ENCODE data around the gene FBLIM1.

The FBLIM1 gene

DNA sequence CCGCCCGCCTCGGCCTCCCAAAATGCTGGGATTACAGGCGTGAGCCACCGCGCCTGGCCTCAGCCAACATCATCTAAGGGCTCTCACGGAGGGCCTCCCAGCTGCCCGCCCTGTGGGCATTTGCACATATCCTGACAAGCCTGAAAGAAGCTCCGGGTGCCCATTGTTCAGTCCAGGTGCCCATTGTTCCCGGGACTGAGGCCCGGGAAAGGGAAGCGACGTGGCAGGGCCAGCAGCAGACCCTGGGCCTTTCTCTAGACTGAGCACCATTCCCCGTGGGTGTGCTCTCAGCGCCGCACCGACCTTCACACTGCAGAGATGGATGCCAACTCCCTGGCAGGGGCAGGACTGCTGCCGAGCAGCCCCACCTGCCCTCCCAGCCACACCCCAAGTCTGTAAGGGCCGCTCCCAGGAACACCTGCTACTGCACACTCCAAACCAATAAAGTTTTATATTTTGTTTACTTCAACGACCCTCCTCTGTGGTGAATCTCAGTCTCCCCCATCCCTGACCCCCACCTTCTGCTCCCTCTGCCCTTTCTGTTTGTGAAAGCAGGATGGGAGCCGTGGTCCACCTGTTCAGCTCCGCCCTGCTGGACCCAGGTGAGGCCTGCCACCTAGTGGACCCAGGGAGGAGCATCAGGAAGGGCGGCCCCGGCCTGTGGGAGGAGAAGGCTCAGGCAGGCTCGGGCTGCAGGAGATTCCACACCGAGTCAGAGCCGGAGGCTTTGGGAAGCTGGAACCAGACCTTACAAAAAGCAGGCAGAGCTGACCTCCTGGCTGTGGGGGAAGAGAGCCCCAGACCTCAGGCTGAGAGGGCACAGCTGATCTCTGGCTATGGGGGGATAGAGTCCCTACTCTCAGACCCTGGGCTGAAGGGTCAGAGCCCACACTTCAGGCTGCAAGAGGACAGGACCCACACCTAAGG lies 17.4 kb upstream of the FBLIM1 start:
- no peaks in the 10 kb centered on the region for H3K27me3 ChIP-seq (ENCODE audit: control insufficient read depth, insufficient read depth, low read length)
- H3K9ac ChIP-seq (ENCODE audit: low read length) = peak overlapping the region; percentile 3
- H3K4me3 ChIP-seq (ENCODE audit: low read length) = no peak overlapping the region
- H3K9me3 ChIP-seq (ENCODE audit: control insufficient read depth, low read length) = no peaks in the 10 kb centered on the region
- H3K36me3 ChIP-seq (ENCODE audit: control insufficient read depth, insufficient read depth, low read length) = no peaks in the 10 kb centered on the region
- H3K4me1 ChIP-seq (ENCODE audit: control insufficient read depth, insufficient read depth, low read length) = peaks cover 38% of the 10 kb centered on the region

DNA sequence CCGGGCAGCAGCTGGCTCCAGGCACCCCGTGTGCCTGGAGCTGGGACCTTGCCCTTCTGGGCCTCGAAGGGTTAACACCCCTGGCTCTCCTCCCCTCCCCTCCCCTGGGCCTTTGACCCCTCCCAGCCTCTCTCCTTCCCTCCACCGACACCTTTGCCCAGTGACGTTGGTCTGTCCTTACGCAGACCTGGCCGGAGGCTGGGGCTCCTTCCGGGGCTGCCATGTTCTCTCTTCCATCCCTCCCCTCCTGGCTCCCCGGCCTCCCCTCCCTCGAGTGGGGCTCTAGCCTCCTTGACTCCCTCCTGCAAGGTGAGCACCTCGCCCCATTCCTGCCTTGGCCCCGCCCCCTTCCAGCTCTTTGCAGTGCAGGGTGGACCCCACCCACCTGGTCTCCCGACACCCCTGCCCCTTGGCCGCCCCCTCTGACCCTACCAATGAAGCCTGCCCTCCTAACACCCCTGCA lies 16.2 kb upstream of the FBLIM1 start, which contains the start of gene TMEM82:
TSS of gene TMEM82 (plus strand) at position 161 of the 463 bp plus-strand sequence. CDS start at position 222, 61 bp downstream.
- H3K27me3 ChIP-seq (ENCODE audit: control insufficient read depth, insufficient read depth, low read length) = no peaks in the 10 kb centered on the region
- H3K36me3 ChIP-seq (ENCODE audit: control insufficient read depth, insufficient read depth, low read length) = no peaks in the 10 kb centered on the region
- peak within 1 kb of the TSS; percentile 22 for H3K9ac ChIP-seq (ENCODE audit: low read length)
- no peak within 1 kb of the TSS for H3K4me3 ChIP-seq (ENCODE audit: low read length)
- H3K9me3 ChIP-seq (ENCODE audit: control insufficient read depth, low read length) = no peaks in the 10 kb centered on the region
- H3K4me1 ChIP-seq (ENCODE audit: control insufficient read depth, insufficient read depth, low read length) = peaks cover 26% of the 10 kb centered on the region

DNA sequence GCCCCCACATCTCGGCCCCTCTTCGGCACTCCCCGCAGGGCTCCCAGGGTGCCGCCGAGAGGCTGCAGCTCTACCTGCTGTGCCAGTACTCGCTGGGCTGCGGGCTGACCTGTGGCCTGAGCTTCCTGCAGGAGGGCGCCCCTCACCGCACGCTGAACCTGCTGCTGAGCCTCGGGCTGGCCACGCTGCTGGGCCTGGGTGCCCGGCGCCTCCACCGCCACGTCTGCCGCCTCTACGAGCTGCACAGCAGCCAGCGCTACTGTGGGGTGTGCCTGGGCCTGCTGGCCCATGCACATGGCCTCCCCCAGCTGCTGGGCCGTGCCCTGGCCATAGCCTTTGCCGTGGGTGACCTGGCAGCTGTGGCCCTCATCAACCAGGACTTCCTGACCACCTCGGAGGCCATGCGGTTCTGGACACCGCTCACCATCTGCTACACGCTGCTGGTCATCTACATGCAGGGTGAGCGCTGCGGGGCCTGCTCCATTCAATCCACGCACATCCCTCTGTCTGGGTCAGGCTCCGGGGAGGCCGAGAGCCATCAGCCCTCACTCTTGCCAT lies 14.4 kb upstream of the FBLIM1 start:
- H3K4me1 ChIP-seq (ENCODE audit: control insufficient read depth, insufficient read depth, low read length) = peaks cover 20% of the 10 kb centered on the region
- no peaks in the 10 kb centered on the region for H3K9me3 ChIP-seq (ENCODE audit: control insufficient read depth, low read length)
- H3K9ac ChIP-seq (ENCODE audit: low read length) = no peak overlapping the region
- H3K36me3 ChIP-seq (ENCODE audit: control insufficient read depth, insufficient read depth, low read length) = no peaks in the 10 kb centered on the region
- no peaks in the 10 kb centered on the region for H3K27me3 ChIP-seq (ENCODE audit: control insufficient read depth, insufficient read depth, low read length)
- H3K4me3 ChIP-seq (ENCODE audit: low read length) = no peak overlapping the region

DNA sequence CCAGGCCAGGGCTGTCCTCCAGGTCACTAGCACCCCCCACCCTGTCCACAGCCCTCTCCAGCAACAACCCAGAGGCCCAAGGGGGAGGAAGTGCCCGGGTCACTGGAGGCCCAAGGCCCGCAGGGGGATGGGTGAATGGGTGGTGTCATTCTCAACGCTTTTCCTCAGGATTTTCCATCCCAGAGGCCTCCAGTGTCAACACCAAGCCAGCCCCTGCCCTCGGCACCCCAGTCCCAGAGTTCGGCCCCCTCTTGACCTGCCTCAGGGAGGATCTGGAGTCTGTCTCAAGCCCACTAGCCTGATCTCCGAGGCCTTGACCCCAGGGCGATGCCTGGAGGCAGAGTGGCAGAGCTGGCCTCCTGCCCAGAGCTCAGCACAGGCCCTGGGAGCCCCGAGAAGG lies 11.2 kb upstream of the FBLIM1 start:
- H3K4me3 ChIP-seq (ENCODE audit: low read length) = no peak overlapping the region
- H3K9ac ChIP-seq (ENCODE audit: low read length) = no peak overlapping the region
- H3K9me3 ChIP-seq (ENCODE audit: control insufficient read depth, low read length) = no peaks in the 10 kb centered on the region
- H3K4me1 ChIP-seq (ENCODE audit: control insufficient read depth, insufficient read depth, low read length) = peaks cover 3% of the 10 kb centered on the region
- H3K27me3 ChIP-seq (ENCODE audit: control insufficient read depth, insufficient read depth, low read length) = no peaks in the 10 kb centered on the region
- no peaks in the 10 kb centered on the region for H3K36me3 ChIP-seq (ENCODE audit: control insufficient read depth, insufficient read depth, low read length)

DNA sequence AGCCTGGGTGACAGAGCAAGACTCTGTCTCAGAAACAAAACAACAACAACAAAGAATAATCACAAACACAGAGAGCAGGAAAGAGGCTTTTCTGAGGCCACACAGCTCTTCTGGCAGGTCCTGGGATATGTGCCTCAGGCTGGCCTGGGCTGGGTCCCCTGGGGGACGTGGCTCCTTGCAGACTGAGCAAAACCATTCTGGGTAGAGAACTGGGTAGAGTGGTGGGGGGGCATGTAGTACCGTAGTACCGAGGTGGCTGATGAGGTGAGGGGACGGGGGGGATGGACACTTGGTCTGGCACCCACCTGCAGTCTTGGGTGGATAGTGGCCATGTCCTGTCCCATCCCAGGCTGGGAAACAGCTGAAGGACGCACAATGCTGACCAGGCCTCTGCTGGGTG lies 10.3 kb upstream of the FBLIM1 start:
- Histone ChIP-seq H3K9me3 (ENCODE audit: control insufficient read depth, low read length) (no peaks in the 10 kb centered on the region), H3K4me1 (ENCODE audit: control insufficient read depth, insufficient read depth, low read length) (no peaks in the 10 kb centered on the region), H3K36me3 (ENCODE audit: control insufficient read depth, insufficient read depth, low read length) (no peaks in the 10 kb centered on the region), H3K9ac (ENCODE audit: low read length) (no peak overlapping the region), H3K27me3 (ENCODE audit: control insufficient read depth, insufficient read depth, low read length) (no peaks in the 10 kb centered on the region), H3K4me3 (ENCODE audit: low read length) (no peak overlapping the region)

DNA sequence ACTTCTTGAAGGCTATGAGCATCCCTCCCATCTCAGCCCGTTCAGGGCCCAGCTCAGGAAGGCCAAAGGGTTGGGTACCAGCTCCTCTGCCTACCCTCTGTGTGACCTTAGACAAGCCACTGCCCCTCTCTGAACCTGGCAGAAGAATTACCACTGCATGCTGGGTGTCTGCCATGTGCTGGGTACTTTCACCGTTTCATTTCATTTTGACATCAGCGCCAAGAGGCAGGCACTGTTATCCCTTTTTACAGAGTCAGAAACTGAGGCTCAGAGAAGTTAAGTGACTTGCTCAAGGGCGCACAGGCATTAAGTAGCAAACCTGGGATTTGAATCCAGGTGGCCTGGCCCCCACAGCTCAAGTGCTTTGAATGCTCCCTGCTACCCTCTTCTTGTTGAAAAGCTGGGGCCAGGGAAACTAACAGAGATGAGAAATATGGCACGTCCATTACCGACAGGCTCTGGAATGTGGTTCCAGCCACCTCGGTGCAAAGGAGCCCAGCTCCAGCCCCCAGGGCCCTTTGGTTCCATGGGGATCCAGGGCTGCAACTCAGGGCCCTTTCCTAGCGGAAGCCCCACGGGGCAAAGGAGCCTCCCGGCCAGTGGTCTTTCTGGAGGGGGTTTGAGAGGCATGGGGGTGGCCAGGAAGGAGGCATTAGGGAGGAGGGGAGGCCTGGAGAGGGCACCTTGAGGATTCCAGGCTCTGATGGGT lies 9.8 kb upstream of the FBLIM1 start:
- no peak overlapping the region for H3K9ac ChIP-seq (ENCODE audit: low read length)
- no peaks in the 10 kb centered on the region for H3K4me1 ChIP-seq (ENCODE audit: control insufficient read depth, insufficient read depth, low read length)
- H3K36me3 ChIP-seq (ENCODE audit: control insufficient read depth, insufficient read depth, low read length) = no peaks in the 10 kb centered on the region
- H3K9me3 ChIP-seq (ENCODE audit: control insufficient read depth, low read length) = no peaks in the 10 kb centered on the region
- no peak overlapping the region for H3K4me3 ChIP-seq (ENCODE audit: low read length)
- H3K27me3 ChIP-seq (ENCODE audit: control insufficient read depth, insufficient read depth, low read length) = no peaks in the 10 kb centered on the region

DNA sequence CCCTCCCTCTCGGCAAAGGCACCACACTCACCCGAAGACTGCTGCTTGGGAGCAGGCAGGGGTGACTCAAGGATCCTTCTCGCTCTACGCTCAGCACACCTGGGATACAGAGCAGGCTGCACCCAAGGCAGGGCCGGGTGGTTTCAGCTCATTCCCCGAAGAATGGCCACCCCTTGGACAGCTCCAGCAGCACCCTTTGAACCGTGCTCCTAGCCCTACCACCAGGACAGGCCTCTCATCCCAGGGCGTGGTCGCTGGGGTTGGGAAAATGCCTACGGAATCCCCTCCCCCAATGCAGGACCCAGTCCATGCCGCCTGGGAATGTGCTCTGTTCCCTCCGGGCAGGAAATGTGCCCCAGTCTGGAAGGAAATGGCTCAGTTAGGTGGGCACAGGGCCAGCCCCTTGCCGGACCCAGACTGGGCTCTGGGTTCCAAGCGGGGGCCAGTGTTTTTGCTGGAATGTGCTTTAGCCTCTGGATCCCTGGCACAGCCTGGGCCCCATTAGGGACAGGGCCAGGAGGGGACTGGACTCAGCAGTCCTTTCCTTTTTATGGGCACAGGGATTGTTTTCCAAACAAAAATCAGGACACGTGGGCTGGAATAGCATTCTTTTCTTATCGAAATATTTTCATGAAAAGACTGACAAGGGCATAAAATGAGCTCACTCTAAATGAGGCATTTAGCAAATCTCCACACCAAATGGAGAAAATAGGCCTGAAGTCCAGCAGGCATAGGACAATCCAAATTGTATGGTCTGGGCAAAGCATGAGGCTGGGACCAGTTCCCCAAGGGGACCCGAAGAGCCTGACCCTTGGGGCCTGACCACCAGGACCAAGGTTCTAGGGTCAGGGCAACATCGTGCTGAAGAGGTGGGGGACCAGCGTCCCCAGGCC lies 8.9 kb upstream of the FBLIM1 start:
- Histone ChIP-seq H3K9me3 (ENCODE audit: control insufficient read depth, low read length) (no peaks in the 10 kb centered on the region), H3K4me1 (ENCODE audit: control insufficient read depth, insufficient read depth, low read length) (no peaks in the 10 kb centered on the region), H3K36me3 (ENCODE audit: control insufficient read depth, insufficient read depth, low read length) (no peaks in the 10 kb centered on the region), H3K4me3 (ENCODE audit: low read length) (no peak overlapping the region), H3K27me3 (ENCODE audit: control insufficient read depth, insufficient read depth, low read length) (no peaks in the 10 kb centered on the region), H3K9ac (ENCODE audit: low read length) (no peak overlapping the region)

DNA sequence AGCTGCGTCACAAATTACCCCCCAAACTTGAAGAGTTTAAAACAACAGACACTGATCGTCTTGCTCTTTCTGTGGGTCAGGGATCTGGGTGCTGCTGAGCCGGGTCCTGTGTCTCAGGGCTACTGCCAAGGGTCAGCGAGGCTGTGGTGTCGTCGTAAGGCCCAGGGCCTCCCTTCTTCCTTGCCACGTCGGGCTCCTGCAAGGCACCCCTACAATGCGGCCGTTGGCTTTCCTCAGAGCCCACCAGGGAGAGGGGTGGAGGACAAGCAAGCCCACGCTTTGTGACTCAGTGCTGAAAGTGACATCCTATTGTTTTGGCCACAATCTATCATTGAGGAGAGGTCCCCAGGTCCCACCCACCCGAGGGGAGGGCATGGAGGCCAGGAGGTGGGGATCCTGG lies 7.7 kb upstream of the FBLIM1 start:
- H3K9ac ChIP-seq (ENCODE audit: low read length) = no peak overlapping the region
- H3K36me3 ChIP-seq (ENCODE audit: control insufficient read depth, insufficient read depth, low read length) = no peaks in the 10 kb centered on the region
- peaks cover 8% of the 10 kb centered on the region for H3K4me1 ChIP-seq (ENCODE audit: control insufficient read depth, insufficient read depth, low read length)
- no peaks in the 10 kb centered on the region for H3K27me3 ChIP-seq (ENCODE audit: control insufficient read depth, insufficient read depth, low read length)
- no peaks in the 10 kb centered on the region for H3K9me3 ChIP-seq (ENCODE audit: control insufficient read depth, low read length)
- no peak overlapping the region for H3K4me3 ChIP-seq (ENCODE audit: low read length)

DNA sequence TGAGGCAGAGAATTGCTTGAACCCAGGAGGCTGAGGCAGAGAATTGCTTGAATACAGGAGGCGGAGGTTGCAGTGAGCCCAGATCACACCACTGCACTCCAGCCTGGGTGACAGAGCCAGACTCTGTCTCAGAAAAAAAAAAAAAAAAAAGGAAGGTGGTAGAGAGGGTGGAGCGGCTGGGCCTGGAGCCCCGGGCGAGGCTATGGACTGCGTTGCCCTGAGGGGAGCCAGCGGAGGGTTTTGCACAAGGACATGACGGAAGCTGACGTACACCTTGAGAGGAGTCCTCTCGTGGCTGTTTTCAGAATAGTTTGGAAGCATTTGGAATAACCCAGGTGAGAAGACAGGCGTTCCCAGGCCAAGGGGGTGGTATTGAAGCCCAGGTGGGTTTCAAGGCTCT lies 6.9 kb upstream of the FBLIM1 start:
- no peak overlapping the region for H3K9ac ChIP-seq (ENCODE audit: low read length)
- H3K4me3 ChIP-seq (ENCODE audit: low read length) = no peak overlapping the region
- H3K4me1 ChIP-seq (ENCODE audit: control insufficient read depth, insufficient read depth, low read length) = peaks cover 10% of the 10 kb centered on the region
- H3K9me3 ChIP-seq (ENCODE audit: control insufficient read depth, low read length) = no peaks in the 10 kb centered on the region
- H3K27me3 ChIP-seq (ENCODE audit: control insufficient read depth, insufficient read depth, low read length) = peaks cover 4% of the 10 kb centered on the region
- H3K36me3 ChIP-seq (ENCODE audit: control insufficient read depth, insufficient read depth, low read length) = no peaks in the 10 kb centered on the region

DNA sequence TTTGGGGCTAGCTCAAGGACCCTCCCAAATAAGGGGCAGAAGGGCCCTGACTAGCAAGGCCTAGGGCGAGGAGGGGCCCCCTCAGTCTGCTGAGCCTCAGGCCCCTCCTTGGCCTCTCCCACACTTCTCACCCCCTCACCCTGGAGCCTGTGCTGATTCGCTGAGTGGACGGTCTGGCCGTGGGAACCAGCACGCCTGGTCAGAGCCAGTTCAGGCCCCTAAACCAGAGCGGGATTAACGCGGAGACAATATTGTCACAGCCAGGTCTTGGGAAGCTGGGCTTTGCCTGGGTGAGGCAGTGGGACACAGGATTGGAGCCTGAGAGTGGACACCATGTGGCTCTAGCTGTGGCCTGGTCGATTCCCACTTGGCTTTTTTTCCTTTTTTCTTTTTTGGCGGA lies 4.8 kb upstream of the FBLIM1 start:
- Histone ChIP-seq H3K27me3 (ENCODE audit: control insufficient read depth, insufficient read depth, low read length) (peaks cover 10% of the 10 kb centered on the region), H3K4me1 (ENCODE audit: control insufficient read depth, insufficient read depth, low read length) (peaks cover 14% of the 10 kb centered on the region), H3K9me3 (ENCODE audit: control insufficient read depth, low read length) (no peaks in the 10 kb centered on the region), H3K4me3 (ENCODE audit: low read length) (no peak overlapping the region), H3K9ac (ENCODE audit: low read length) (no peak overlapping the region), H3K36me3 (ENCODE audit: control insufficient read depth, insufficient read depth, low read length) (no peaks in the 10 kb centered on the region)

DNA sequence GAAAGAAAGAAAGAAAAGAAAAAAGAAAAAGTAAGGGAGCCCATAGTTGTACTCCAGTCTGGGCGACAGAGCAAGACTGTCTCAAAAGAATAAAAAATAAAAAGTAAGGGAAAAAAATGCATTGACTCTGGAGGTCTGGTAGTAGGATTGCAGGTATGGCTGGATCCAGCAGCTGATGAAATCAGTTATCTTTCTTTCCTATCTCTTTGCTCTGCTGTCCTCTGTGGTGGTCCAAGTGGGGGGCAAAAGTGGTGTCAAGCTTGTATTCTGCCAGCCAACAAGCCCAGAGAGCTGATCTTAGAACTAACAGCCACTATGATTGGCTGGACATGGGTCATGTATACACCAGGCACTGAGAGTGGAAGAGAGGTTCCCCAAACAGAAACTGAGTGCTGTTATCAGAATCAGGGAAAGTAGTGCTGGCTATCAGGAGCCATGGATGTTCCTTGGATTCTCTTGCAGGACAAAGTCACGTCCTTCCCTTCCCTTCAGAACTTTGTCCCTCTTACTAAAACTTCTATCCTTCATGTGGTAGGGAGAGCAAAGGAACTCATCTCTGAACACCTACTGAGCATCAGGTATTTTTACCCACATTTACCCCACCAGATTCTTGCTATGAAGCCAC lies 3.5 kb upstream of the FBLIM1 start:
- H3K9ac ChIP-seq (ENCODE audit: low read length) = peak overlapping the region; percentile 51
- peaks cover 23% of the 10 kb centered on the region for H3K4me1 ChIP-seq (ENCODE audit: control insufficient read depth, insufficient read depth, low read length)
- peaks cover 17% of the 10 kb centered on the region for H3K27me3 ChIP-seq (ENCODE audit: control insufficient read depth, insufficient read depth, low read length)
- H3K4me3 ChIP-seq (ENCODE audit: low read length) = no peak overlapping the region
- no peaks in the 10 kb centered on the region for H3K9me3 ChIP-seq (ENCODE audit: control insufficient read depth, low read length)
- no peaks in the 10 kb centered on the region for H3K36me3 ChIP-seq (ENCODE audit: control insufficient read depth, insufficient read depth, low read length)

Data from mucosa of stomach (tissue), 1 donor.